Fibroblast of villous mesenchyme (primary cell): ENCODE results near the gene COL4A2. TPM values are rescaled to one million over a fixed set of nuclear protein-coding genes. Genes with fewer than 3 reads are reported as not detected.

Source experiments
- DNase-seq: peaks from one replicate; pipeline ENCODE4 v3.0.0-alpha.2; 2010; ENCODE audit warnings: low read depth
- H3K4me3 ChIP-seq: 2 replicates; pipeline ENCODE4 v1.5.1; 2011; ENCODE audit warnings: low read depth, mild to moderate bottlenecking, low read length
- CTCF ChIP-seq: IDR thresholded peaks from 2 replicates; pipeline ENCODE4 v1.5.1; 2012; ENCODE audit warnings: low read depth, mild to moderate bottlenecking, low read length; ENCODE audit not compliant: insufficient read depth
- total RNA-seq: library from RNA; depleted of rRNA; stranded (reverse); fragments of >200 nt; gene quantifications from 2 replicates; pipeline ENCODE4 v1.2.3, GENCODE V29; 2012

Gene COL4A2
- total RNA-seq, 1 donor = 756 TPM

GRCh38 chr13:110324026-110324749 is 17.1 kb downstream of the COL4A2 start:
- no peak for DNase-seq
- TF ChIP-seq CTCF = no peak
- H3K4me3 ChIP-seq = no peak overlapping the region

- no peak for DNase-seq
- H3K4me3 ChIP-seq = no peak overlapping the region
- TF ChIP-seq CTCF = no peak
Measured at GRCh38 chr13:110326263-110326904, 19.3 kb downstream of the COL4A2 start.

GRCh38 chr13:110327051-110327721 is 20.1 kb downstream of the COL4A2 start:
- no peak for DNase-seq
- H3K4me3 ChIP-seq = no peak overlapping the region
- no peak for TF ChIP-seq CTCF

GRCh38 chr13:110328573-110328972 is 21.5 kb downstream of the COL4A2 start:
- DNase-seq = no peak
- no peak overlapping the region for H3K4me3 ChIP-seq
- TF ChIP-seq CTCF = no peak

- DNase-seq = no peak
- H3K4me3 ChIP-seq = no peak overlapping the region
- TF ChIP-seq CTCF = no peak
Measured at GRCh38 chr13:110329258-110329657, 22.2 kb downstream of the COL4A2 start.

- H3K4me3 ChIP-seq = peak overlapping the region; percentile 39
- DNase-seq = peak; percentile 81
- no peak for TF ChIP-seq CTCF
Measured at GRCh38 chr13:110329798-110330461, 22.8 kb downstream of the COL4A2 start.
